GM19238 (cell line): Measurements from ENCODE around the gene DDX24.
"Not testable (repeated sequence)": the region's sequence is repeated elsewhere in the genome, so short reads cannot be mapped to it uniquely, and the experiment has no call there.

ENCODE experiments used
- DNase-seq: peaks from one replicate; pipeline ENCODE4 v3.0.0; 2011; ENCODE audit warnings: low spot score; ENCODE audit not compliant: insufficient read length

Gene DDX24

DNA sequence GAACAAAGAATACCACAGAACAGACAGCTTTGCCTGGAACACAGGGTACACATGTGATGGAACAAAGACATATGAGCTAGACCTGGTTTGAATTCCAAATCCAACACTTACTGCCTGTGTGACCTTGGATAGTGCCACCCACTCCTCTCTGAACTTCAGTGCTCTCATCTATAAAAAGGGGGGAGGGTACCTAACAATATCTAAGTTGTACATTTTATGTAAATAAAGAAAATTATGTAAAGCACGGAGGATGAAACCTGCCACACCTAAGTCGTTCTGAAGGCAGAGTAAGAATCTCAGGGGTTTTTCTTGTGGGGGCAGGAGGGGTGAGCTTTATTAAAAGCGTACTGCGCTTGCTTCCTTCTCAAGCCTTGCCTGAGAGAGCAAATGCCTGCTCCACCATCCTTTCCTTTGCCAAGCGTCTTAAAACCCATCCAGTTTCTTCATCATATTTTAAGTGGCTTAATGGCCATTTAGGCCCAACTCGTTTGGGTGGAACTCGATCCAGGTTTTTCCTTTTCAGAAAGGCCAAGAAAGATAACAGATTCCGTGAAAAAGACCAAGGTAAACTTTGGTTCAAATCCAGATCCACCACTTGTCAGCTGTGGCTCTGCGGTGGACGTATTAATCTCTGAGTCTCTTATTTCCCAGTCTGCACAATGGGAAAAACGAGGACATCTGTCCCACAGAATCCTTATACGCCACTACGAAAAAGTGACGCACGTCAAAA, 946 bp downstream of the DDX24 start:
- DNase-seq = no peak

DNA sequence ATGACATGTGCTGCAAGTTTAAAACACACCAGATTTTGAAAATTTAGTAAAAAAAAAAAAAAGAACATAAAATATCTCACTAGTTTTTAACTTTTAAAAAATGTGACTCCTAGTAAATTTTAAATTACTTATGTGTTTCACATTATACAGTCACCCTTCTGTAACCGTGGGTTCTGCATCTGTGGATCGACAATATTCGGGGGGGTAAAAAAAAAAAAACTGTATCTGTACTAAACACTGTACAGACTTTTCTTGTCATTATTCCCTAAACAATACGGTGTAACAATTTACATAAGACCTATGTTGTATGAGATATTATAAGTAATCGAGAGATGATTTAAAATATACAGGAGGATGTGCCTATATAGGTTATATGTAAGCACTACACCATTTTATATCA, 3.2 kb downstream of the DDX24 start:
- DNase-seq = no peak

DNA sequence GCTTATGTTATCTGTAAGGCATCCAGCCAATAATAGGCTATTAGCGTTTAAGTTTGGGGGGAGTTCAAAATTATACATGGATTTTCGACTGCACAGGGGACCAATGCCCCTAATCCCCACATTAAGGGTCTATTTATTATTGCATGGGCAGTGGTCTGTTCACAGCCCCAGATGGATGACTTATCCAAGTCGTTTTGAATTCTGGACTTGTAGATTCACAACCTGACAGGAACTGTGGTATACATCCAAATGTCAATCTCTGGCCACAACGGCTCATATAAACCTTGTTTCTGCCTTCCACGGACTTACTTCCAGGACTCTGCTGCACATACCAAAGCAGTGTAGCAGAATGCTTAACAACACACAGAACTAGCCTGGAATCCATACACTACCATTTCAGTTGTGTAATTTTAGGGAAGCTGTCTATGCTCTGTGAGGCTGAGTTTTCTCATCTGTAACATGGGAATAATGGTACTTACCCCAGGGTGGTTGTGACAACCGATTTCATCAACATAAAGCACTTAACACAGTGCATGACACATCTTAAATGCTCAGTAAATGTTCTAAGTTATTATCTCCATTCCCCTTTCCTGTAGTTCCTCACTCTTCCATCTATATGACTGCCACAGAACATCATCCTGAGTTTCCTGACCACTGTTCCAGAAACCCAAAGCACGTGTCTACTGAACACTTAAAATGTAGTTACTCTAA, 3.7 kb downstream of the DDX24 start:
- no peak for DNase-seq

DNA sequence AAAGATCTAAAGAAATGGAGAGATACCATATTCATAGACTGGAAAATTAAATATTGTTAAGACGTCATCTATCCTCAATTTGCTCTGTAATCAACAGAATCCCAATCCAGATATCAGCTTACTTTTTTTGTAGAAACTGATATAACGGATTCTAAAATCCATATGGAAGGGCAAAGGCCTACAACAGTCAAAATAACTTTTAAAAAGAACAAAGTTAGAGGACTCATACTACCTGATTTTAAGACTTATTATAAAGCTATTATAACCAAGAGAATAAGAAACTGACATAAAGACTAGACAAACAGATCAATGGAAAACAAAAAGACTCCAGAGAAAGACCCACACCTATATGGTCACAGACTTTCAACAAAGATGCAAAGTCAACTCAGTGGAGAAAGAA, 6.0 kb downstream of the DDX24 start:
- DNase-seq = no peak

DNA sequence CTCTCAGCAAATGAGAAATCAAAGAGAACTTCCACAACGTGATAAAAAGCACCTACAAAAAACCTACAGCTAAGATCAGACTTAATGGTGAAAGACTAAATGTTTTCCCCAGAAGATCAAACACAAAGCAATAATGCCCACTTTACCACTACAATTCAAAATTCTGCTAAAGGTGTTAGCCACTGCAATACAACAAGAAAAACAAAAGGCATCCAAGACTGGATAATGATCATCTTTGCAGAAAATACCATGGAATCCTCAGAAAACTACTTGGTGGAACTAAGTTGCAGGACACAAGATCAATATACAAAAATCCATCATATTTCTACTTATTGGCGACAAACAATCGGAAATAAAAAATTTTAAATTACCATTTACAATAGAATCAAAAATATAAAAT, 6.5 kb downstream of the DDX24 start:
- no peak for DNase-seq

DNA sequence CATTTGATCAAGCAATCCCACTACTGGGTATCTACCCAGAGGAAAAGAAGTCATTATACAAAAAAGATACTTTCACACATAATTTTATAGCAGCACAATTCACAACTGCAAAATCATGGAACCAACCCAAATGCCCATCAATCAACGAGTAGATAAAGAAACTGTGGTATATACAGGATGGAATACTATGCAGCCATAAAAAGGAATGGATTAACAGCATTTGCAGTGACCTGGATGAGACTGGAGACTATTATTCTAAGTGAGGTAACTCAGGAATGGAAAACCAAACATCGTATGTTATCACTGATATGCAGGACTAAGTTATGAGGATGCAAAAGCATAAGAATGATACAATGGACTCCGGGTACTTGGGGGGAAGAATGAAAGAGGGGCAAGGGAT, 8.9 kb downstream of the DDX24 start:
- not testable (repeated sequence) for DNase-seq

DNA sequence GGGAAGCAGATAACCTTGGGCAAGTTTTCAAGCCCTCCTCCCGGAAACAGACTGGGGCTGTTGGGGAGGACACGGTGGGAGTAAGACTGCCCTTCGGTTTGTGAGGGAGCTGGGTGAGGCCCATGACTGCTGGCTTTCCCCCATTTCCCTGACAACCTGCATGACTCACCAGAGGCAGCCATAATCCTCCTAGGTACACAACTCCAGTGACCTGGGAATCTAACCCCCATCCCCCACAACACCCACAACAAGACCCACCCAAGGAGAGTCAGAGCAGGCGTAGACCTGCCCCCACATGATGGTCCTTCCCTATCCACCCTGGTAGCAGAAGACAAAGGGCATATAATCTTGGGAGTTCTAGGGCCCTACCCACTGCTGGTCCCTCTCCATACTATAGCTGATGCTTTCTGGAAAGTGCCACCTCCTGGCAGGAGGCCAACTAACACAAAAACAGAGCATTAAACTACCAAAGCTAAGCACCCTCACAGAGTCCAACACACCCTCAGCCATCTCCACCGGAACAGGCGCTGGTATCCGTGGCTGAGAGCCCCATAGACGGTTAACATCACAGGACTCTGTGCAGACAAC, 14.8 kb downstream of the DDX24 start:
- DNase-seq = no peak

DNA sequence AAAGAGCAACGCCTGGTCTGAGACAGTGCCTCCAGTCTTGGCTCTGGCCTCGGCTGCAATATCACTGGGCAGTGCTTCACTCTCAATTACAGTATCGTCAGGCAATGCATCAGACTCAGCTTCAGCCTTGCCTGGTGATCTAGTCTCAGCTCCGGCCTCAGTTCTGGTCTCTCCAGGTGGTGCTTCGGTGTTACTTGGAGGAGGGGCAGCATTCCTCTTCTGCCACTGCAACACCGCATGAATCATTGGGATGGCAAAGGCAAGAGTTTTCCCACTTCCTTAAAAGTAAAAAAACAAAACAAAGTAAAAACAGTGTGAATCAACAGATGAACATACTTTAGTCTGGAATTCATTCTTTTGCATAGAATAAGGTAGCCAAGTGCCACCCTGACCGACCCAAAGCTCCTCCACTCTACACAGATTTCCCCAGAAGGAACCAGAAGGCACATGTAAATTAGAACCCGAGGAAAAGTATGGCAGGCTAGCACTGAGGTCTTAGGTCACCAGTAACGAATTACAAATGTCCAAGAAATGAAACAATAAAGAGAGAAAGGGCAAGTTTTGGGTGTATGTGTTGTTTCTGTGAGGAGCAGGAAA, 18.6 kb downstream of the DDX24 start:
- no peak for DNase-seq

DNA sequence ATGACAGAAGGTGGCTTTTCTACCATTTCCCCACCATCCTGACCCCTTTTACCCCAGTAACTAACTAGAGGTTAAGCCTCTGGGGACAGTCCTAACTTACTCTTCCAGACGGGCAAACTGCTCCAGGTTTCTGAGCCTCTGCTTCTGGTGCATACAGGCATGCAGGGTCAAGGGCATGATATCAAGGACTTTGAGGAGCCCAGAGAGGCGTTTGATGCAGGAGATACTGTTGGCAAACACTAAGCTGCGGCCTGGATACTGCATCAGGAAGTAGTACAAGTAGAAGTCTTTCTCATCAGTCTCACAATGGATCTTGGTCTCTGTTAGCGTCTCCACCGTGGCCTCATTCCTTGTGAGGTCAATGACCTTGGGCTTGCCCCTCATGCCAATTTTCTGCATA, 21.0 kb downstream of the DDX24 start:
- no peak for DNase-seq

DNA sequence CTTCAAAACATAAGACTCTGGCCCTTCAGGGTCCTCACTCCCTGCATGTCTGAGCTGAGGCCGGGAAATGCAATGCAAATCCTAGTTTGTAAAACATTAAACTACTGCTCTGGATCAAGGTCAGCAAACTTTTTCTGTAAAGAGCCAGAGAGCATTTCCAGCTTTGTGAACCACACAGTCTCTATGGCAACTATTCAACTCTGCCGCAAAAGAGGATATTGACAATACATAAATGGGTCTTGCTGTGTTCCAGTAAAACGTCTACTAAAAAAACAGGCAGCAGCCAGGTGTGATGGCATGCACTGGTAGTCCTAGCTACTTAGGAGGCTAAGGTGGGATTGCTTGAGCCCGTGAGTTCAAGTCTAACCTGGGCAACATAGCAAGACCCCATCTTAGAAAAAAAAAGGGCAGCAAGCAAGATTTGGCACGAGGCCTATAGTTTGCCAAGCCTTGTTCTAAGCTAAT, 22.3 kb downstream of the DDX24 start:
- DNase-seq = no peak

DNA sequence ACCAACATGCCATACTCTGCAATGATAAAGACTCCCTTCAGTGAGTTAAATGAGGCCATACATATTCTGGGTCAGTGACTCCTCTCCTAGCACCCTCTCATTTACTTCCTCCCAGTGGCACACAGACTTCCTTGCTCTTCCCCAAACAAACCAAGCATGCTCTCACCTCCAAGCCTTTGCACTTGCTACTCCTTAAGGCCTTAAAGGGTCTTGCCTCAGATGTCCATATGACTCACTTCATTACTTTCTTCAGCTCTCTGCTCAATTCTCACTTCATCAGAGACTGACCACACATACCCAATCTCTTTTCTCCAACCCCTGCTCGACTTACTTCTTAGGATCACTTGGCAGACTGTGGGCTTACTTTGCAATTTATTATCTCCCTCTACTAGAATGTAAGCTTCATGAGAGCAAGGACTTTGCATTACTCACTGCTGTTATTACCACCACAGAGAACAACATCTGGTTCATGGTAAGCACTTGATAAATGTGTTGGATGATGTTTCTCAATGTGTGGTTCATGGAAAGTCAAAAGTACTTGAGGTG, 22.8 kb downstream of the DDX24 start:
- no peak for DNase-seq

DNA sequence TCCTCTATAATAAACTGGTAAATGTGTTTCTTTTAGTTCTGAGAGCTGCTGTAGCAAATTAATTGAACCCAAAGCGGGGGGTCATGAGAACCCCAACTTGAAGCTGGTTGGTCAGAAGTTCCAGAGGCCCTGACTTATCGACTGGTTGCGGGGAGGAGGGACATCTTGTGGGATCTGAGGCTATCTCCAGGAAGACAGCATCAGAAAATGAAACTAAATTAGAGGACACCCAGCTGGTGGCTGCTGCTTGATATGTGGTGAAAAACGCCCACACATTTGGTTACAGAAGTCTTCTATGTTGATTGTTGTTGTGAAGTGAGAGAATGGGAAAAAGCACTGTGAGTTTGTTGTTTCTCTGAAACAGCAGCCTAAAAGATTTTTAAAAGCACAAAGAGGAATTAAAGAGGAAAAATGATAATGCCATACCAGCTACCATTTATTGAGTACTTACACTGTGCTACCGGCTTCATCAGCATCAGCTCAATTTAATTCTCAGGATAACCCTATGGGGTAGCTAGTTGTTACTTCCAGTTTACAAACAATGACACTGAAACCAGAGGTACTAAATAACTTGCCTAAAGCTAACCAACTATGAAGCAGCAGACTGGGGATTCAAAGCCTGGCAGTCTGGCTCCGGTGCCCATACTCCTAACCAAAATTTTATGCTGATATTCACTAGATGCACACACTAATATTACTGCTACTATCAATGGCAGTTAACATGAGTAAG, 24.3 kb downstream of the DDX24 start:
- no peak for DNase-seq

DNA sequence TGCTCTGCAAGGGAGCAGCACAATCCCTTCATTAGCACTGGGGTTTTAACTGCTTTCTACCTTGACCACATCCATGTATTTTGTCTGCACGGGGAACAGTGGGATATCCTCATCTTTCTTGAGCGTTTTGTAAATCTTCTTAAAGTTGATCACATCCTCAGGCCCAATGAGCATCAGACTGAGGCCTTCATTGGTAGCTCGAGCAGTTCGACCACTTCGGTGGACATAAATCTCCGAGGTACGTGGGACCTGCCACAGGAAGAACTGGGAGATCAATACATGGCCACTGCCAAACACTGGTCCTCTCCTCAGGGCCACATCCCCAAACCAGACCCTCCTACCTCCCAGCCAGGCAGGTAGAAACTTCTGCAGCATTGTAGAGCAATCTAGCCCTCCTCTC, 26.1 kb downstream of the DDX24 start:
- no peak for DNase-seq

DNA sequence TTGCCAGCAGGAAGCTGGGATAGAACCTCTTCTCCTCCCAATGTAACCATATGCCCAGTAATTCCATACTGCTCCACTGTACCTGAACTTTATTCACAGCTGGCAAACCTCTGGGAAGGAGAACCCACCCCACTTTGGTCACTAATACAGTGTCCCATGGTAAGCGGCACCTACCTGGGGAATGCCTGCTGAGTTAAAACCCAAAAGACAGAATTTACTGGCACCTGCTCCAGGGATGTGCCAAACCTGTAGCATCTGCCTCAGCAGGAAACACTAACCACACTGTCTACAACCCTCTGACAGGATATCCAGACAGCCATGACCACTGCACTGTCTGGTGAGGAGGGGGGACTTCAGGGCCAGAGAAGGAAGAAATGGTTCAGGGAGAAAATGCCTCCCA, 26.6 kb downstream of the DDX24 start:
- no peak for DNase-seq

DNA sequence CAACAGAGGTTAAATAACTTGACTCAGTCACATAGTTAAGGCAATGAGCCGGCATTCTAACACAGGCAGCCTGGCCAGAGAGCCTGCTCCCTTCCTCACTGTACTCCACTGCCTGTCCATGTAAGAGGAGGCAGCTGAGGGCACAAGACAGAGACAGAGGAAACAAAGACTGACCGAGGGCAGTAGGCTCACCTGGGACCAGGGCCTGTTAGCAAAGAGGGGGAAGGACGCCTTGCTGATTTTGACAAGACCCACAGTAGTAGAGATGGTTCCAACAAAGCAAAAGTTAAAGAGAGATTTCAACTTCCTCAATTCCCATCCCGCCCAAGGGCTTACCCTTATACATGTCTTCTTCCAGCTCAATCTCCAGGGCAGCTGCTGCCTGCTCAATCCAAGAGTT, 28.3 kb downstream of the DDX24 start:
- no peak for DNase-seq

DNA sequence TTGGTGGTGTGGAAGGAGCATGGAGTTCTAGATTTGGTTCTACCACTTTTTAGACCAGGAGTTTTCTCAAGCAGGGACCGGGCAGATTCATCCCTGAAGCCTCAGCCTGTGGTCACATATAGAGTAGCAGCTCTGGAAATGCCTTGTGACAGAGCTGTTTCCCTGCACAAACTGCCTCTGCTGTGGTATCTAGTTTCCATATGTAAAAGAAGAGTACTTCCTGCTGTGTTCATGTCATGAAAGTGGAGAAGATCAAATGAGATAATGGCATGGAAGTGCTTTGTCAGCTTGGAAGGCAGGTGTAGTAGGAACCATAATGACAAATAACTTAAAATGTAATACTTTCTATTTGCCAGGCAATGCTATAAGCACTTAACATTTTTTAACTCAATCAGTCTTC, 28.8 kb downstream of the DDX24 start:
- DNase-seq = no peak

DNA sequence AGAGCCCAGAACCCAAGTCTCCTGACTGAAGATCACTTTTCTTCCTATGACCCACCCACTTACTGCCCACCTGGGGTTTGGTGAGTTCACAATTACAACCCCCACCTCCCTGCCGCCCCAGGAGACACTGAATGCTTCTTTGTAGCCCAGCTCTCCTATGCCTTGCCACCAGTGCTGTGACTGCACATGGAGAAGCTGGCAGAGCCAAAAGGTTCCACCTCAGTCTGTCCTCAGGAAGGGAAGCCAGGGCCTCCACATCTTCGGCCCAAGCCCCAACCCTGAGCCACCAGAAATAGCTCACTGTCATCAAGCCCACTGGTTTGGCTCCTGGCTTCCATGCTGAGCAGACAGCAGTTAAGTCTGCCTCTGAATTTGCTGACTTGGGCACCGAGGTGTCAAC, 29.2 kb downstream of the DDX24 start:
- no peak for DNase-seq

DNA sequence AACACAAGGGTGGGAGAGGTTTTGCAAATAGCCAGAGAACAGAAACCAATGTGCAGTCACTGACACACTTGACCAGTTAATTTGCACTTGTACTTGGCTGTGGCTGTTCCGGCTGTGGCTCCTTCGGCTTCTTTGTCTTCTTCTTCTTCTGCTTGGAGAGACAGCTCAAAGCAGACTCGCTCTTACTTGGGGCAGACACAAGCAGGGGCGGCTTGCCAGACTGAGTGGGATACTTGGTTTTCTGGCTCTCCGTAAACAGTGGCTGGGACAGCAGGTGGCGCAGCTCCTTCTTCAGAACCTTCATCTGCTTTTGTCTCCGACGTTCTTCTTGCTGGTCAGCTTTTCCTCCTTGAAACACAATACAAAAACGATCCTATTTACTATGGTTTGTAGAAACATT, 29.9 kb downstream of the DDX24 start:
- DNase-seq = no peak

DNA sequence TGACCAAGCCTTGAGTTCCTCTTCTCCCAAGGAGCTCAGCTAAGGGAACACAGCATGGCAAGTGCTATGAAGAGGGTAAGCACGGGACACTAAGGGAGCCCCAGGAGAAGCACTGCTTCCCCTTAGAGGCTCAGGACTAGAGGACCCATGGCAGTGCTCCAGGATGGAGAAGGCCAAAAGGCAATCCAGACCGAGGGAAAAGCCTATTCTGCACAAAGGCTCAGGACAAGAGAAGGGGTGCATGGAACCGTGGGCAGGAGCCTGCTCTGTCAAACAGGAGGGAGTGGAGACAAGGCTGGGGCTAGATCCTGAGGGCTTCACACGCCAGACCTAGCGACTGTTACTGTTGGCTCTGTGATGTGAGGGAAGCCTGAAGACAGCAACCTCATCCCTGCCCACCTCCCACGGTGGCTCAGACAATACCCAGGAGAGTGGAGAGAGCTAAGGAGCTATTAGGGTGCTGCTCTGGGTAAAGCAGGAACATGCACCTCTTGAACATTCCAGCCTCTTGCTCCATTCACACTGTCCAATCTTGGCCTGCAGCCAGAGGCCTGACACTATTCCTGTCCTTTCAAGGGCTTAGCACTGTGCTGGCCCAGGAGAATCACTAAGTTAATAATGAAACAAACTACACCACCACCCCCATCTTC, 30.6 kb downstream of the DDX24 start:
- no peak for DNase-seq

DNA sequence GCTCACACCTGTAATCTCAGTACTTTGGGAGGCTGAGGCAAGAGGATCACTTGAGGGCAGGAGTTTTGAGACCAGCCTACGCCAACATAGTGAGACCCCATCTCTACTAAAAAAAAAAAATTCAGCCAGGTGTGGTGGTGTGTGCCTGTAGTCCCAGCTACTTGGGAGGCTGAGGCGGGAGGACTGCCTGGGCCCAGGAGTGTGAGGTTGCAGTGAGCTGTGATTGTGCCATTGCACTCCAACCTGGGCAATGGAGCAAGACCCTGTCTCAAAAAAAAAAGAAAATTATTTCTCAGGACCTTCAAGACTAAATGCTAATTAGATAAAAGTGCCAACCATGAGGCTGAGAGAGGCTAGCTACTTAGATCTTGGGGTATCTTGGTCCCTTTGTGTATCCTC, 31.4 kb downstream of the DDX24 start:
- DNase-seq = no peak
